Measurements from ENCODE around the gene OSBPL3.
"Not testable (repeated sequence)": the region's sequence is repeated elsewhere in the genome, so short reads cannot be mapped to it uniquely, and the experiment has no call there.

Gene OSBPL3

GRCh38 chr7:24979863-24980533, at the start of gene OSBPL3:
Gene OSBPL3 (minus strand): TSS chr7:24980178. CDS start chr7:24892472, 87,706 bp downstream.
- DNase-seq, result peak; percentile 99

GRCh38 chr7:25029075-25029474, 49.1 kb upstream of the OSBPL3 start:
- DNase-seq, result no peak

- peak; percentile 100 for DNase-seq
Observed at GRCh38 chr7:25028370-25029021, 48.5 kb upstream of the OSBPL3 start.

GRCh38 chr7:25026156-25026555, 46.2 kb upstream of the OSBPL3 start:
- no peak for DNase-seq

- DNase-seq, result peak; percentile 100
Observed at GRCh38 chr7:25025218-25025671, 45.3 kb upstream of the OSBPL3 start.

GRCh38 chr7:25024066-25024465, 44.1 kb upstream of the OSBPL3 start:
- DNase-seq, result no peak

- not testable (repeated sequence) for DNase-seq
Observed at GRCh38 chr7:25017671-25018070, 37.7 kb upstream of the OSBPL3 start.

- peak; percentile 86 for DNase-seq
Observed at GRCh38 chr7:25014756-25015155, 34.8 kb upstream of the OSBPL3 start.

- peak; percentile 43 for DNase-seq
Observed at GRCh38 chr7:25012710-25013109, 32.7 kb upstream of the OSBPL3 start.

- no peak for DNase-seq
Observed at GRCh38 chr7:25012254-25012653, 32.3 kb upstream of the OSBPL3 start.

GRCh38 chr7:25009257-25009656, 29.3 kb upstream of the OSBPL3 start:
- DNase-seq, result peak; percentile 98

- no peak for DNase-seq
Observed at GRCh38 chr7:25007668-25008067, 27.7 kb upstream of the OSBPL3 start.

GRCh38 chr7:25006276-25006675, 26.3 kb upstream of the OSBPL3 start:
- DNase-seq, result no peak

- DNase-seq, result no peak
Observed at GRCh38 chr7:25005658-25006057, 25.7 kb upstream of the OSBPL3 start.

- DNase-seq, result no peak
Observed at GRCh38 chr7:25002786-25003185, 22.8 kb upstream of the OSBPL3 start.

GRCh38 chr7:24995466-24995865, 15.5 kb upstream of the OSBPL3 start:
- DNase-seq, result no peak

- DNase-seq, result no peak
Observed at GRCh38 chr7:24992314-24992713, 12.3 kb upstream of the OSBPL3 start.

- DNase-seq, result no peak
Observed at GRCh38 chr7:24991353-24991752, 11.4 kb upstream of the OSBPL3 start.

GRCh38 chr7:24987331-24987842, 7.4 kb upstream of the OSBPL3 start:
- DNase-seq, result no peak

GRCh38 chr7:24982917-24983316, 2.9 kb upstream of the OSBPL3 start:
- DNase-seq, result peak; percentile 44

GRCh38 chr7:24981171-24981951, 1.4 kb upstream of the OSBPL3 start:
- peak; percentile 92 for DNase-seq

GRCh38 chr7:24980534-24981170, 674 bp upstream of the OSBPL3 start:
- DNase-seq, result peak; percentile 62

- DNase-seq, result peak; percentile 83
Observed at GRCh38 chr7:24979470-24979862, 512 bp downstream of the OSBPL3 start.
